ENCODE measurements around the gene LPP. TPM values are rescaled to one million over a fixed set of nuclear protein-coding genes. Genes with fewer than 3 reads are reported as not detected.

LPP gene
- total RNA-seq, 1 donor from 2014 or later = 222 TPM

DNA sequence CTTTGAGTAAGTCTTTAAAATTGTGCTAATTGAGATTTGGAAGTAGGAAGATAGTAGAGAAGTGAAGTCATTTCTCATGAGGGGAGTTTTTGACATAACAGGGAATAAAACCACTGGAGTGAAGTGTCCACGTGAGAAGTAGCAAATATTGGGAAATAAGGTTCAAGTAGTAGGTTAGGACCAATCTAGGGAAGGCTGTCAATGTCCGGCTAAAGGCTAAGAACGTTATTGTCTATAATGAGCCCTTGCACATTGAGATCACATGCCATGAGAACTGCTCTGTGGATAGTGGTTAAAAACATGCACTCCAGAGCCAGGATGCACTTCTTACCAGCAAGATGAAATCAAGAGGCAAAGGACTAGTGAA is 557.9 kb downstream of the LPP start:
- H3K27ac ChIP-seq (ENCODE audit: low read depth, low read length) = peak overlapping the region; percentile 68
- no peak for FAIRE-seq
- H3K4me1 ChIP-seq (ENCODE audit: insufficient read depth, low read length) = peaks cover 22% of the 10 kb centered on the region
- no peaks in the 10 kb centered on the region for H3K9me3 Mint-ChIP-seq (ENCODE audit: unreplicated experiment)
- H3K9me3 ChIP-seq (ENCODE audit: insufficient read depth, low read depth, low read length) = no peaks in the 10 kb centered on the region
- peak overlapping the region; percentile 66 for H3K9ac ChIP-seq (ENCODE audit: low read length)
- H3K36me3 Mint-ChIP-seq (ENCODE audit: low read depth, unreplicated experiment) = peaks cover 5% of the 10 kb centered on the region
- no peak for DNase-seq (ENCODE audit: low read depth)
- peaks cover 10% of the 10 kb centered on the region for H3K36me3 ChIP-seq (ENCODE audit: insufficient read depth, low read length)
- peak overlapping the region; percentile 0 for H3K27ac Mint-ChIP-seq (ENCODE audit: unreplicated experiment)
- H3K4me1 Mint-ChIP-seq (ENCODE audit: low read depth, unreplicated experiment) = peaks cover 22% of the 10 kb centered on the region
- H3K79me2 ChIP-seq (ENCODE audit: insufficient read depth, low read length) = peaks cover 15% of the 10 kb centered on the region
- peaks cover 44% of the 10 kb centered on the region for H4K20me1 ChIP-seq (ENCODE audit: insufficient read depth, low read length)
- H3K4me2 ChIP-seq (ENCODE audit: low read length) = peak overlapping the region; percentile 64
- no peak overlapping the region for H3K4me3 ChIP-seq (ENCODE audit: insufficient read depth, low read depth, low read length)
- TF ChIP-seq EZH2 (IDR thresholded peaks at IDR 0.05; ENCODE audit: insufficient read depth, low read length) = no peak
- TF ChIP-seq, protein P1, sequence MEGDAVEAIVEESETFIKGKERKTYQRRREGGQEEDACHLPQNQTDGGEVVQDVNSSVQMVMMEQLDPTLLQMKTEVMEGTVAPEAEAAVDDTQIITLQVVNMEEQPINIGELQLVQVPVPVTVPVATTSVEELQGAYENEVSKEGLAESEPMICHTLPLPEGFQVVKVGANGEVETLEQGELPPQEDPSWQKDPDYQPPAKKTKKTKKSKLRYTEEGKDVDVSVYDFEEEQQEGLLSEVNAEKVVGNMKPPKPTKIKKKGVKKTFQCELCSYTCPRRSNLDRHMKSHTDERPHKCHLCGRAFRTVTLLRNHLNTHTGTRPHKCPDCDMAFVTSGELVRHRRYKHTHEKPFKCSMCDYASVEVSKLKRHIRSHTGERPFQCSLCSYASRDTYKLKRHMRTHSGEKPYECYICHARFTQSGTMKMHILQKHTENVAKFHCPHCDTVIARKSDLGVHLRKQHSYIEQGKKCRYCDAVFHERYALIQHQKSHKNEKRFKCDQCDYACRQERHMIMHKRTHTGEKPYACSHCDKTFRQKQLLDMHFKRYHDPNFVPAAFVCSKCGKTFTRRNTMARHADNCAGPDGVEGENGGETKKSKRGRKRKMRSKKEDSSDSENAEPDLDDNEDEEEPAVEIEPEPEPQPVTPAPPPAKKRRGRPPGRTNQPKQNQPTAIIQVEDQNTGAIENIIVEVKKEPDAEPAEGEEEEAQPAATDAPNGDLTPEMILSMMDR (IDR thresholded peaks at IDR 0.05; ENCODE audit: insufficient read depth, low read depth, low read length) = no peak
- no peak overlapping the region for H3K4me3 Mint-ChIP-seq (ENCODE audit: unreplicated experiment)
- no peaks in the 10 kb centered on the region for H3K27me3 Mint-ChIP-seq (ENCODE audit: low read depth, unreplicated experiment)
- no peaks in the 10 kb centered on the region for H3K27me3 ChIP-seq (ENCODE audit: insufficient read depth, low read length)
- H2AFZ ChIP-seq (ENCODE audit: low read depth, low read length) = no peak overlapping the region

GRCh38 chr3:188712248-188712924 is 558.4 kb downstream of the LPP start:
- H3K36me3 Mint-ChIP-seq (ENCODE audit: low read depth, unreplicated experiment) = peaks cover 5% of the 10 kb centered on the region
- H3K27me3 Mint-ChIP-seq (ENCODE audit: low read depth, unreplicated experiment) = no peaks in the 10 kb centered on the region
- TF ChIP-seq, protein P1 (IDR thresholded peaks at IDR 0.05; ENCODE audit: insufficient read depth, low read depth, low read length) = no peak
- no peak for TF ChIP-seq EZH2 (IDR thresholded peaks at IDR 0.05; ENCODE audit: insufficient read depth, low read length)
- no peaks in the 10 kb centered on the region for H3K9me3 Mint-ChIP-seq (ENCODE audit: unreplicated experiment)
- peak; percentile 29 for FAIRE-seq
- H3K27me3 ChIP-seq (ENCODE audit: insufficient read depth, low read length) = no peaks in the 10 kb centered on the region
- peak overlapping the region; percentile 68 for H3K27ac ChIP-seq (ENCODE audit: low read depth, low read length)
- peak overlapping the region; percentile 29 for H3K27ac Mint-ChIP-seq (ENCODE audit: unreplicated experiment)
- DNase-seq (ENCODE audit: low read depth) = peak; percentile 92
- H3K9me3 ChIP-seq (ENCODE audit: insufficient read depth, low read depth, low read length) = no peaks in the 10 kb centered on the region
- H4K20me1 ChIP-seq (ENCODE audit: insufficient read depth, low read length) = peaks cover 45% of the 10 kb centered on the region
- peaks cover 22% of the 10 kb centered on the region for H3K4me1 ChIP-seq (ENCODE audit: insufficient read depth, low read length)
- no peak overlapping the region for H3K4me3 ChIP-seq (ENCODE audit: insufficient read depth, low read depth, low read length)
- H3K79me2 ChIP-seq (ENCODE audit: insufficient read depth, low read length) = peaks cover 20% of the 10 kb centered on the region
- H3K9ac ChIP-seq (ENCODE audit: low read length) = peak overlapping the region; percentile 66
- H3K4me3 Mint-ChIP-seq (ENCODE audit: unreplicated experiment) = no peak overlapping the region
- no peak overlapping the region for H2AFZ ChIP-seq (ENCODE audit: low read depth, low read length)
- H3K36me3 ChIP-seq (ENCODE audit: insufficient read depth, low read length) = peaks cover 10% of the 10 kb centered on the region
- peaks cover 20% of the 10 kb centered on the region for H3K4me1 Mint-ChIP-seq (ENCODE audit: low read depth, unreplicated experiment)
- peak overlapping the region; percentile 64 for H3K4me2 ChIP-seq (ENCODE audit: low read length)

DNA sequence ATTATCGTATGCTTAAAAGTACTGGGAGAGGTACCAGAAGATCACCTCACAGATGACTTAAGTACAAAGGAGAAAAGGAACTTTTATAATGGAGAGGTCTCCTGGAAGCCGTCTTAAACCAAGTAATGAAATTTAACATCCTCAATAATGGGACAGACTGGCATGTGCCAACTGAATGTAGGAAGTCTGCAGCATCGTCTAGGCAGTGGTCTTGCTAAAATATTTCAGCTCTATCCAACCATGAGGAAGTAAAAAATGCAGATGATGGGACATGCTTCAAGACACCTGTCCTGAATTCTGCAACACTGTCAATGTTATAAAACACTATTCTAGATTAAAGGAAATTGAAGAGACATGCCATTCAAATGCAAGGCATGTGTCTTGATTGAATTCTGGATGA is 559.0 kb downstream of the LPP start:
- peaks cover 21% of the 10 kb centered on the region for H3K4me1 ChIP-seq (ENCODE audit: insufficient read depth, low read length)
- H3K9me3 Mint-ChIP-seq (ENCODE audit: unreplicated experiment) = no peaks in the 10 kb centered on the region
- FAIRE-seq = no peak
- no peak overlapping the region for H2AFZ ChIP-seq (ENCODE audit: low read depth, low read length)
- peaks cover 5% of the 10 kb centered on the region for H3K36me3 Mint-ChIP-seq (ENCODE audit: low read depth, unreplicated experiment)
- H3K4me3 Mint-ChIP-seq (ENCODE audit: unreplicated experiment) = no peak overlapping the region
- peaks cover 44% of the 10 kb centered on the region for H4K20me1 ChIP-seq (ENCODE audit: insufficient read depth, low read length)
- no peak overlapping the region for H3K9ac ChIP-seq (ENCODE audit: low read length)
- H3K4me2 ChIP-seq (ENCODE audit: low read length) = peak overlapping the region; percentile 64
- no peak overlapping the region for H3K4me3 ChIP-seq (ENCODE audit: insufficient read depth, low read depth, low read length)
- H3K27me3 ChIP-seq (ENCODE audit: insufficient read depth, low read length) = no peaks in the 10 kb centered on the region
- H3K27me3 Mint-ChIP-seq (ENCODE audit: low read depth, unreplicated experiment) = no peaks in the 10 kb centered on the region
- H3K79me2 ChIP-seq (ENCODE audit: insufficient read depth, low read length) = peaks cover 19% of the 10 kb centered on the region
- no peak for DNase-seq (ENCODE audit: low read depth)
- H3K9me3 ChIP-seq (ENCODE audit: insufficient read depth, low read depth, low read length) = no peaks in the 10 kb centered on the region
- peaks cover 15% of the 10 kb centered on the region for H3K4me1 Mint-ChIP-seq (ENCODE audit: low read depth, unreplicated experiment)
- H3K27ac Mint-ChIP-seq (ENCODE audit: unreplicated experiment) = no peak overlapping the region
- H3K36me3 ChIP-seq (ENCODE audit: insufficient read depth, low read length) = peaks cover 10% of the 10 kb centered on the region
- H3K27ac ChIP-seq (ENCODE audit: low read depth, low read length) = peak overlapping the region; percentile 68
- TF ChIP-seq, protein P1 (IDR thresholded peaks at IDR 0.05; ENCODE audit: insufficient read depth, low read depth, low read length) = no peak
- no peak for TF ChIP-seq EZH2 (IDR thresholded peaks at IDR 0.05; ENCODE audit: insufficient read depth, low read length)
